GM18870 (cell line): ENCODE results near the gene TRAPPC10.

ENCODE experiments used
- ATAC-seq: cut with Tn5 transposase; IDR thresholded peaks from one replicate; pipeline ENCODE4 v1.9.1; 2021; ENCODE audit warnings: moderate library complexity; ENCODE audit not compliant: unreplicated experiment

The TRAPPC10 gene

DNA sequence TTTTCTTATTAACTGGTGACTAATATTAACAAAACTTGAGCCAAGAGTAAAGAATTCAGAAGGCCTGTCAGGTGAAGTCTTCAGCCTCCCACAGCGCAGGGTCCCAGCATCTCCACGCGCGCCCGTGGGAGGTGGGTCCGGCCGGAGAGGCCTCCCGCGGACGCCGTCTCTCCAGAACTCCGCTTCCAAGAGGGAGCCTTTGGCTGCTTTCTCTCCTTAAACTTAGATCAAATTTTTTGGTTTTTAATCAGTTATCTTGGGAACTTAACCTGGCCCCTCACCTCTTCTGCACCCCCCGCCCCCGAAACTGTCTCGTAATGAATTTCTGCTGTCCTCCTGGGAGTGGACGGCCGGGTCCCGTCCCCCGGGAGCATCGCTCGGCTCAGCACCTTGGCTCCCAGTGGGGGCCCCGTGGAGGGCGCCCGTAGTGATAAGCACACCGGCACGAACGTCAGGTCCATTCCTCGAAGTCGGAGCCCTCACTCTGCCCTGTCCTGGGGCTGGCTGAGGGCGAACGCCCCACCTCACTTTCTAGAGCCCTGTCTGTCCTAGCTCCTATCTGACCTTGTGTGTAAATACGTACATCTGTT, 29.5 kb upstream of the TRAPPC10 start:
- ATAC-seq, result no peak

DNA sequence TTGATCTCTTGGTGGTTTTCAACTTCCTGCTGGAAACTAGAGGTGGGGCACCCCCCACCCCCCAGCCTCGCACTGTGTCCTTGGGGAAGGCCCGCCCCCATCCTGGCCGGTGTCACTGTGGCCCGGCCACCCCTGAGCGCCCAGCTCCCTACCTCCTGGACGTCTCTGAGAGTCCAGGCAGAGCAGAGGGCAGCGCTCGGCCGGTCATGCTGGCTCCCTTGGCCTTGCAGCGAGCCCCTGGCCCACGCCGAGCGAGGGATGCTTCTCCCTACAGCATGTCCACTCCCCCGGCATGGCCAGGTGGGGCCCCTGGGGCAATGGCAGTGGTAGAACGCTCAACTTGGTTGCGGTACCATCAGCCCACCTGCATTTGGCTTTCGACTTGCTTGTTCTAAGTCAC, 28.7 kb upstream of the TRAPPC10 start:
- no peak for ATAC-seq

DNA sequence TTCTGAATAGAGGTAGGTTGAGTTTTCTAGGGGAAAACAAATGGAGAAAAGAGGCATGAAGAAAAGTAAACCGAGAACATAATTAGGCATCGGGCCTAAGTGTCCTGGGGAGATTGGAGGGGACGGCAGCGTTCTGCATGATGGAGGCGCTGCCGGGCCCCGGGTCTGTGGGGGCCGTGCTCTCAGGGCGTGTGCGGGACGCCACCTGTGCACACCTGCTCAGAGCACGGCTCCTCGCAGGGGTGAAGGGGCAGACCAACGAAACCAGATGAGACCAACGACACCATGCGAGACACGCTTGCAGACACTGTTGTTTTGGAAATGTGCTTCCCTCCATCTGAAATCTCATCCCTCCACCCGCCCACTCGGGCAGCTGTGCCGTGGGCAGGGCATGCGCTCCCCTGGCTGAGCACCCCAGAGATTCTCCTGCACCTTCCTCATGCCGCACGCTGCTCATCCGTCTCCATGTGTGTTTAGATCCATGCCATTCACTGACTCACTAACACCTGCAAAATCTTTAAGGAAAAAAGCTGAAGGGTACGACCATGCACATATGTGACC, 28.2 kb upstream of the TRAPPC10 start:
- no peak for ATAC-seq

DNA sequence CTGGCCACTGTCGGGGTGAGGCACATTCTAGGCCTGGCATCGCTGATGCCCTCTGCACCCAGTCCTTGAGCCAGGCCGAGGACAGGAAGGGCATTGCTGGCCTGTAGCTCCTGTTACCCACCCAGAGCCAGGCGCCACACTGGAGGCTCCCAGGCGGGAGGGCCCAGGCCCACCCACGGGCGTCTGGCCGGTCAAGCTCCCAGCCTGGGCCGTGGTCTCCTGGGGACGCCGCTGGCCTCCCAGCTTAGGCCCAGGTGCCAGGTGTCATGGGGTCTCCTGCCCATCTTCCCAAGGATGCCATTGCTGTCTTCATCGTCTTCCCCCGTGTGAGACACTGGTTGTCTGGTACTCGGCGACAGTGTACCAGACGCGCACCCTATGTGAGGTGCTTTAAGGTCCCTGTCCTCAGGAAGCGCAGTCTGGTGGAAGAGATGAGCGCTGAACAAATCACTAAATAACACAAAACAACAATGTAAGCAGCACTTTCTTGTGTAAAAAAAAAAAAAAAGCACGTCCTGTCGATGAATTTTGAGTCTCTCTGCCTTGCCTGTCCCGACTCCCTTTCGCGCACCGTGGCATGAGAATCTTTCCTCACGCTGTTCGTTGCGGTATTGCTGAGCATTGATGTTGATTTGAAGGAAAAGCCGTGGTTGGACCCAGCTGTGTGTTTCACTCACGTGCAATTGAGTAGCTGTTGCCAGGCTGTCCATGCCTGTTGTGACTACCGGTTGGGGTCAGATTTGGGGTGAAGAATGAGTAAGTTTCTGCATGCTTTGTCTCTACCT, 27.0 kb upstream of the TRAPPC10 start:
- ATAC-seq, result no peak

DNA sequence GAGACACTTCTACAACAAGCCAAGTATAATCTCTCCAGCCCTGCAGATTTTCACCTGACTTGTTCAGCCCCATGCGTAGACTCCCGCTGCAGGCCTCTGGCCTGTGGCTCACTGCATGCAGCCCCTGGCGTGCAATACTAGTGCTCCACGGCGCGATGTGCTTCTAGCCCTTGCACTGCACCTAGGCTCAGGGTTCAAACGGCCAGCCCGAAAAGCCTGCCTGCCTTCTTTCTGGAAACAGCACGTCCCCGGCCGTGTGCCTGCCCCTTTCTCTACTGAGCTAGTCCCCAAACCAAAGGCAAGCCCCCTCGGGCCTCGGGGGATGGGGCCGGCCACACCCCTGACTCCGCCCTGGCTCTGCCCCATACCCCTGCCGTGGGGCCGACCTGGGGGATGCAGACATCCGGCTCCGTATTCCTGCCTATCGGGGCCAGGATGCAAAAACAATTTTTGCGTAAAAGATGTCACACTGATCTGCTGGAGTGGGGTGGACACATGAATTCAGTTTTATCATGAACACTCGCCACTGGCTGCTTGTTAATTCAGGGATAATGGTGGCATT, 26.3 kb upstream of the TRAPPC10 start:
- no peak for ATAC-seq

DNA sequence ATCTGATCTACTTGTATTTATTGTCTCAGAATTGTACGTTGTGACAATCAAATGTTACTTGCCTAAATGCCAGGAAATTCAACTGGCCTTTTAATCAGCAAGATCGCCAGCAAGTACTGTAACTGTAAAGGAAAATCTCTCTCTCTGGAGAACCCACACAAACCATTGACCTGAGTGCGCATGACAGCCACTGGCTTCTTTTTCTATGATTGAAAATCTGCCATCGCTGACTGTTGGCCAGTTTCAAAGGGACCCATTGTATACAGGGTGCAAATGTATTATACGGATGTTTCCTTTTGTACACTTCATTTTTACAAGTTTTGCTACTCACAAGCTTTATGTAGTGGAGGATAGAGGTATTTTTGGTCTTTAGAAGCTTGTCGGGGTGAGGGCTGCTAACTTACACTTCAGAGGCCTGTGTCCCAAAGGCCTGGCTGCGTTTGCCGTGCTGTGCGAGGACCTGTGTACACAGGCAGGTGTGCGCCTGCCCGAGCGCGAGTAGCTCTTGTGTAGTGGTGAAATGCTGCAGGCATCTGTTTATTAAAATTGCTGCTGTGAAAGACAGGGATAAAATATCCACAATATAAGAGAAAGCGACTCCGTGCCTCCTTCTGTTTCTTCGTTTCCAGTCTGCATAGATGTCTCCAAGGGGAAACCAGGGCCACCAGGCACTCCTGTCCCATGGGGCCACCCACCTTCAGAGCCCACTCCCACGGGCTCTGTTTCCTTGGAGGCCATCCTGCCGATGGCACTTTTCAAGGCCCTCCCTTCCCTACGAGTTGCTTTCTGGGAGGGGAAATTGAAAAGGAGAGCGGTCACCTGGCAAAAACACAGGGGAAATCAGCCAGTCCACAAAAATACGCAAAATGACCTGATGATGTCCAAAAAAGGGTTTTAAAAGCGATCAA, 25.3 kb upstream of the TRAPPC10 start:
- ATAC-seq, result no peak

DNA sequence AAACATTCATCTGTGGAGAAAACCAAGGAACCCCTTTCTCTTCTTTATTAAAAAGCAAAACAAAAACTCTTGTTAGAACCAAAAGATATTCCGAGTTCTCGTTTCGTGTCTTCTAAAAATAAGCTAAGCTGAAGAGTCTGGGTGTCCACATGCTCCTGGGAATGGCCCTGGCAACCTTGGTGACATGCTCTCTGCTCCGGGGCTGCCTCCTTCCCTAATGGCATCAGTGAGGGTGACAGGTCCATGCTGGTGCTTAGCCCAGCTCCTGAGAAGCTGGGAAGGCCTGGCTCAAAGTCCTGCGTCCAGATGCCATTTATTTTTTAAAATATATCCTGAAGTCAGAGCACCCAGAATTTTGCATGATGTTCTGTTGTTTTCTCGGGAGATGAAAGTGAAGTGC, 24.6 kb upstream of the TRAPPC10 start:
- ATAC-seq, result no peak

DNA sequence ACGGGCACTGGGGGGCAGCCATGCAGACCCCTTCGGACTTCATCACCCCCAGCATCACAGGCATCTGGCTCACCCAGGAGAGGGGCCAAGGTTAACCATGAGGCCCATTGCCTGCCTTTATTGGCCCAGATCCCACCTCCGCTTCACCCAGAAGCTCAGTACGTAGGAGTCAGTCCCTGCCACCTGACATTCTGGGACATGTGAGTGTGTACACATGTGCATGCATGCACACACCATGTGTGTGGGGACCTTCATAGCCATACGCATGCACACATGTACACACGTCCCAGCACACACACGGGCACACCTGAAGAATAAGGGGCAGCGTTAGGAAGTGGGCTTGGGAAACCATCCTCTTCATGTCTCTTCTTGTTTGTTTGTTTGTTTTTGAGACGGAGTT, 24.1 kb upstream of the TRAPPC10 start:
- ATAC-seq, result no peak

DNA sequence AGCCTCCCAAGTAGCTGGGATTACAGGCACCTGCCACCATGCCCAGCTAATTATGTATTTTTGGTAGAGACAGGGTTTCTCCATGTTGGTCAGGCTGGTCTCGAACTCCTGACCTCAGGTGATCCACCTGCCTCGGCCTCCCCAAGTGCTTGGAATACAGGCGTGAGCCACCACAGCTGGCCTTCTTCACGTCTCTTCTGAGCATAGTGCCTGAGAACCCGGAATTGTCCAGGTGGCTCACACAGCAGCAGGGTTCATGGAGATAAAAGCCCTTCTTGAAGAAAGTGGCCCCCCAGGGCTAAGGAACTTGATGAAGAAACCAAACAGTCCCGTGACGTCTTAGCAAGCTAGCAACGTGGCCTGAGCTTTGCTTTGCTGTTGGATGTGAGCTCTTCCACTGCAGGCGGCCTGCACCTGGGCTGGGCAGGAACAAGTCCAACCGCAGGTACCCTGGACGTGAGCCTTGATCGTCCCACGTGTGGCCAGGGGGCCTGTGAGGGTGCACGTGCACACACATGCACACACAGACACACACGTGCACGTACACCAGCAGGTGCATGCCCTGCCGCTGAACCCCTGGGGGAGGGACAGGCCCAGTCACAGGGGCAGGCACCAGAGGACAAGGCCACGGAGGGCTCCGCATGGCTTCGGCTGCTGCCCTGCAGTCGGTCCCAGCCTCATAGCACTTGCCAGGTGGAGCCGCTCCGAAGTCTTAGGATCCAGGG, 23.4 kb upstream of the TRAPPC10 start:
- no peak for ATAC-seq

DNA sequence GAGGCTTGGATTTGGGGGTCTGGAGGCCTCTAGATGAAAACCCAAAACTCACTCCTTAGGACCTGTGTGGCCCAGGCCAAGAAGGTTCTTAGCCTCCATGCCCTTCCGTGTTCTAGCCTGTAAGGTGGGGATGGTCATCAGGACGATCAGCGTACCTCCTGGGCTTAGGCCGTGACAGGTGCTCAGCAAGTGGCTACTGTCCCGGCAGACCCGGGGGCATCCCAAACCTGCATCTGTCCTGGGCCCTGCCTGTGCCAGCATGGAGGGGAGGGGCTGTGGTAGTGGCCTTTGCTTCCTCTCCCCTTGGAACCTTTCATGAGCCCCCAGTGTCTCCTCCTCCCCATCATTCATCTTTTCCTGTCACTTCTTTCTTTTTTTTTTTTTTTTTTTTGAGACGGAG, 22.7 kb upstream of the TRAPPC10 start:
- ATAC-seq, result no peak

DNA sequence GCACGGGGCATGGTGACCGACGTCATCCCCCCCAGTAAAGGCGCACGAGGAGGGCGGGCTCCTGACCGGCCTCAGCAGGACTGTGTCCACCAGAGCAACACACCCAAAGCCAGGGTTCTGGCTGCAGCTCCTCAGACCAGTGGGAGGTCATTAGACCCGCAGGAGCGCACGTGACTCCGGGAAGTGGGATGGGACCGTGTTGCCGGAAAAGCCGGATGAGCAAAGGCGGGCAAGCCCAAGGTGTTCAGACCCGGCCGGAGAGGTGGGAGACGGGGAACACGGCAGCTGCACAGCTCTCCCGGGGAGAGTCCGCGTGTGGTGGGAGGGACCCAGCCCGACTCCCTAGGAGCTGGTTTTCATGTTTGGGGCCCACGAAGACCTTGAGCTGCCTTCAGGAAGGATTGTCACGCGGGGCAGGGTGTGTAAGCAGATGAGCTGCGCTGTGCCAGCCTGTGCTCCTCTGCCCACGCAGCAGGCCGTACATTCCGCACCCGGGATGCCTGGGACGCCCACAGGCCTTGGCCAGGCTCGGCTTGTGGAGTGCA, 20.6 kb upstream of the TRAPPC10 start:
- no peak for ATAC-seq

DNA sequence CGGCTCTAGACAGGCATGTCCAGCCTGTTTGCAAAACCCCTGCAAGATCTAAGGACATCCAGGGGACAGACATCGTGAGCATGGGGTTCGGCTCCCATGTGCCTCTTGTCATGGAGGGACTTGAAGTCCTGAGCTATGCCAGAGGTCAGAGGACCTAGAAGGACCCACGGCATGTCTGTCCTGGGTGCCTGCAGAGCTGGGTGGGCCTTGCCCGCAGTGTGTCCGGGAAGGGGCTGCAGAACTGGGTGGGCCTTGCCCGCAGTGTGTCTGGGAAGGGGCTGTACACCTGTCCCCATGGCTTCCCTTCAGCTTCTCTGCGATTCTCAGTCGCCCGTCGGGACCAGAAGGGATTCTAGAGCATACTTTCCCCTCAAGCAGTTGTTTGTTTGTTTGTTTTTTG, 20.0 kb upstream of the TRAPPC10 start:
- ATAC-seq, result no peak

DNA sequence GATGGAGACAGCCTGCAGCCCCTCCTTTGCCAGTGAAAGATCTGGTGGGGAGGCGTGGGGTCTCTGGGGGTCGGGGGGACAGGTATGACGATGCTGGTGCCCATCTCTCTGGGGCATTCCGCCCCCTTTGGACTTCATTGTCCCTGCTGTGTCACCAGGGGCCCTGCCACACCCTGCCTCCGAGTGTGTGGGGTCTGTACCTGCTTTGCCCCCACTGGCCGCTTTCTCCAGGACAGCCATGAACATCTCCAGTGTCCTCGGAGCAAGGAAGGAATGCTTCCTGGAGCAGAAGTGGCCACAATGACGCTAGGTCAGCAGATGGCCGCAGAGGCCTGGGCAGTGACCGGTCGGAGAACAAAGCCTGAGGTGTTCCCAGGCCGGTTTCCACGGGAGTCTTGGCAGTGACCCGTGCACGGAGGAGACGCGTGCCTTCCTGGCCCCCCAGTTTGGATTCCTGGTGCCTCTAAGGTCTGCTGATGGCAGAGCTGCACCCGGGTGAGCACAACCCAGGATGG, 18.6 kb upstream of the TRAPPC10 start:
- ATAC-seq, result no peak

DNA sequence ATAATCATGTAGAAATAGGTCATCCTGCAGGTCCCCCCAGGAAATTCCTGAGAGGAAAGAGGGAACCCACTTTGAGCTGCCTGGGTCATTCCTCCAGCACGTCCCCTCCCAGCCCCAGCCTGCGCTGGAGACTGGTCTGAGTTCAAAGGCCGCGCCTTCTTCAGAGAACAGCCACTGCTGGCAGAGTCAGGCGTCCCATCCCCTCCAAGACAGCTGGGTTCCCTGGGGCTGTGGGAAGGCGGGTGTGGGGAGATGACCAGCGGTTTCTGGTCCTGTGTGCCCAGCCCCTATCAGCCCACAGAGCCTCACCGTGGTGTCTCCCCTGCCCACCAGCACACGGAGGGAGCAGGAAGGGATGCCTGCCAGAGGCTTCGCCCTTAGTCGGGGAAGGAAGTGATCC, 18.0 kb upstream of the TRAPPC10 start:
- ATAC-seq, result no peak

DNA sequence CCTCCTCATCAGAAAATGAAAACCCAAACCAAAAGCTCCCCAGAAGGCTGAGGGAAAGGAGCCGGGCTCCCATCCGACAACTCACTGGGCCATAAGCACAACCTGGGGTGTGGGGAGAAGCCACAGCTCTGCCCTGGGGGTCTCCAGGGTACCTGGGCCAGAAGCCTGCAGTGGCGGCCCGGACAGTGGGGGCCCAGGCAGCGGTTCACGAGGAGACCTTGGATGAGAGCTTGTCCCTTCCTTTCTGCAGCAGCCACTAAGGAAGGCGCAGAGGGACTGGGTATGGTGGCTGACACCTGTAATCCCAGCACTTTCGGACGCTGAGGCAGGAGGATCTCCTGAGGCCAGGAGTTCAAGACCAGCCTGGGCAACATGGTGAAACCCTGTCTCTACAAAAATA, 17.5 kb upstream of the TRAPPC10 start:
- ATAC-seq, result no peak

DNA sequence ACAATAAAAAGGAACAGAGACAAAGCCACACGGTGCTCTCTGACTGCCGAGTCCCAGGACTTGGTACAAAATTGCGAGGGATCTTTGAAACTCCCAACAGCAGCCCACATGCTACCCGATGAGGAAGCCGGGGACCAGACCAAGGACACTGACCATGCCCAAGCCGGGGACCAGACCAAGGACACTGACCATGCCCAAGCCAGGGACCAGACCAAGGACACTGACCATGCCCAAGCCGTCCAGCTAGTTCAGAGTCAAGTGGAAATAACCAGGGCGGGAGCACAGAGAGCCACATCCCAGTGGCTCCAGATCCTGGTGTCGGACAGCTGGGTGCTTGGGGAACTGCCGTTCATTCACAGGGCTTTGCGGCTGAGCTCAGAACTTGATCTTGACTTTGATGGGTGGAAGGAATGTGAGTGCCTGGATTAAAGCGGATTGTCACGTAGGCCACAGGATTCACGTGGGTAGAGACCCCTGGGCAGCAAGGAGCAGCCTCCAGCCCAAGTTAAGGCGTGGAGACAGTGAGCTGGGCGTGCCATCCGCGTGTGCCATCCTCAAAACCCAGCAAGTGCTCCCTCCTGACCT, 16.5 kb upstream of the TRAPPC10 start:
- no peak for ATAC-seq

DNA sequence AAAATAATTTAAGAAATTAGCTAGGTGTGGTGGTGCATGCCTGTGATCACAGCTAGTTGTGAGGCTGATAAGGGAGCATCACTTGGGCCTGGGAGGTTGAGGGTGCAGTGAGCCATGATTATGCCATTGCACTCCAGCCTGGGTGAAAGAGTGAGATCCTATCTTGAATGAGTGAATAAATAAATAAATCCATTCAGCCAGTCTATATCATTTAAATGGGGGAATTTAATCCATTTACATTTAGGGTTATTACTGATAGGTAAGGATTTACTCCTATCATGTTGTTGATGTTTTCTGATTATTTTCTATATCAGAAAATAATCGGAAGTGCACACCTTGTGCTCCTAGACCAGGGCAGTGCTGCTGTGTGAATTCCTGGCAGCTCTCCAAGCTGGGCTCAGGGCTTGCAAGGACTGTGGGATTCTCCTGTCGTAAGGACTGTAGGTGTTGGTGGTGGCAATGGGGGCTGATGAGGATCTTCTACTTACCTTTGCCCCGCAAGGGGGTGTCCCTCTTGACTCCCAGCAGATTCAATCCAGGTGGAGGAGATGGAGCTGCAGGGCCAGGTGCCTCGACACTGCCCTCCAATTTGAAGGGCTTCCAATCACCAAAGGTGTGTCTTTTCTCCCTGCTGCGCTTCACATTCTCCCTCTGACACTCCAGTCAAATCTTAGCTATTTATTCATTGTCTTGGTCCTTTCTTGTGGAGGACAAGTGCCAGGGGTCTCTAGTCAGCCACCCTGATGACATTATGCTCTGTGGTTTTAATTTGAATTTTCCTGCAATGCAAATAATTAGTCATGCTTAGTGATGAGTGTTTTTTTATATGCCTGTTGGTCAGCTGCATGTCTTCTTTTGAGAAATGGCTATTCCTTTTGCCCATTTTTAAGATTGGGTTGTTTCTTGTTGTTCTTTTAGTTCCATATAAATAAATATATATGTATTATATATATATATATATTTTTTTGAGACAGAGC, 14.1 kb upstream of the TRAPPC10 start:
- no peak for ATAC-seq

DNA sequence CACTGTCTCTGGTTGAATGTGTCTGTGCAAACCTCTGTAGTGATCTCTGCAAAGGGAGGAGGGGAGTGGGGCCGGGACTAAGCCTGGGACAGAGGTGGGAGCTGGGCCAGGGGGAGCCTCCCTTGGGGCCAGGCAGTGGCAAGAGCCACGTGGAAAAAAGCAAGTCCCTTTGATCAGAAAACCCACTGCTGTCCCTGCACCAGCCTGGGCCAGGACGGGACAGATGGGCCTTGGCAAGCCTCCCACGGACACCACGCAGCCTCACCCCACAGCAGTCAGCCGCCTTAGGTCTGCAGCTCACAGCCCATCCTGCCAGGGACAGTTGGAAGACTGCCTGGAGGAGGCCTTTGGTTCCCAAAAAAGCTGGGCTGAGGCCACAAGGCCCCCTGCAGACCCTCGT, 11.7 kb upstream of the TRAPPC10 start:
- no peak for ATAC-seq

DNA sequence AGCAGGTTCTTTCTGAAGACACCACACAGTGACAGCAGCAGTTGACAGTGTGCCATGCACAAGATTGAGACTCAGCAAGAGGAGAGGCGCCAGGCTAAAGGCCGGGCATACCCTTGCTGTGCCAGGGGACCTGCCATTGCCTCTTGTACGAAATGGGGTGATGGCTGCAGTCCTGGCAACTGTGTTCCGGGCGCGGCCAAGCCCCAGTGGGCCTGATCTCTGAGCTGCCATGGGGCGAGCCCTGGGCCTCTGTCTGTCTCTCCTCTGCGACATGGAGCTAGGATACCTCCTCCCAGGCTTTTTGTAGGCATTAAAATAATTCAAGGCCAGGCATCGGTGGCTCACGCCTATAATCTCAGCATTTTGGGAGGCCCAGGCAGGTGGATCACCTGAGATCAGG, 9.6 kb upstream of the TRAPPC10 start:
- no peak for ATAC-seq
